ENCODE data around the gene PPM1B. TPM values are rescaled to one million over a fixed set of nuclear protein-coding genes. Genes with fewer than 3 reads are reported as not detected.
"Not testable (repeated sequence)": the region's sequence is repeated elsewhere in the genome, so short reads cannot be mapped to it uniquely, and the experiment has no call there.

The PPM1B gene
- total and polyA plus RNA-seq, 2 donors (not counting 1 experiment from before 2014, with no cell fraction given): 25.8 to 34.5 TPM

GRCh38 chr2:44246840-44247369, 78.2 kb downstream of the PPM1B start:
- no peaks in the 10 kb centered on the region for H3K36me3 ChIP-seq (ENCODE audit: control insufficient read depth, insufficient read depth, low read length)
- no peak overlapping the region for H3K4me3 ChIP-seq (replicated peaks in 1 of 4; ENCODE audit: control extremely low read depth in 1 of 4, insufficient read depth in 1 of 4, low read depth in 3 of 4, low read length in 4 of 4)
- H3K79me2 ChIP-seq (ENCODE audit: control insufficient read depth, insufficient read depth, low read length): no peaks in the 10 kb centered on the region
- H2AFZ ChIP-seq (ENCODE audit: low read length): no peak overlapping the region
- H4K20me1 ChIP-seq (ENCODE audit: control insufficient read depth, extremely low read depth, insufficient read depth, low read length): no peaks in the 10 kb centered on the region
- H3K9ac ChIP-seq (ENCODE audit: insufficient read depth, low read length): no peak overlapping the region
- no peak for TF ChIP-seq EZH2 (IDR thresholded peaks at IDR 0.05; ENCODE audit: low read length, missing control alignments)
- TF ChIP-seq, protein P1, sequence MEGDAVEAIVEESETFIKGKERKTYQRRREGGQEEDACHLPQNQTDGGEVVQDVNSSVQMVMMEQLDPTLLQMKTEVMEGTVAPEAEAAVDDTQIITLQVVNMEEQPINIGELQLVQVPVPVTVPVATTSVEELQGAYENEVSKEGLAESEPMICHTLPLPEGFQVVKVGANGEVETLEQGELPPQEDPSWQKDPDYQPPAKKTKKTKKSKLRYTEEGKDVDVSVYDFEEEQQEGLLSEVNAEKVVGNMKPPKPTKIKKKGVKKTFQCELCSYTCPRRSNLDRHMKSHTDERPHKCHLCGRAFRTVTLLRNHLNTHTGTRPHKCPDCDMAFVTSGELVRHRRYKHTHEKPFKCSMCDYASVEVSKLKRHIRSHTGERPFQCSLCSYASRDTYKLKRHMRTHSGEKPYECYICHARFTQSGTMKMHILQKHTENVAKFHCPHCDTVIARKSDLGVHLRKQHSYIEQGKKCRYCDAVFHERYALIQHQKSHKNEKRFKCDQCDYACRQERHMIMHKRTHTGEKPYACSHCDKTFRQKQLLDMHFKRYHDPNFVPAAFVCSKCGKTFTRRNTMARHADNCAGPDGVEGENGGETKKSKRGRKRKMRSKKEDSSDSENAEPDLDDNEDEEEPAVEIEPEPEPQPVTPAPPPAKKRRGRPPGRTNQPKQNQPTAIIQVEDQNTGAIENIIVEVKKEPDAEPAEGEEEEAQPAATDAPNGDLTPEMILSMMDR (conservative IDR thresholded peaks at IDR 0.05 in 1 of 2, IDR thresholded peaks at IDR 0.05 in 1 of 2; ENCODE audit: low read depth in 1 of 2, low read length in 2 of 2): no peak
- H3K27ac ChIP-seq (ENCODE audit: insufficient read depth, low read length): no peak overlapping the region
- H3K9me3 ChIP-seq (ENCODE audit: control insufficient read depth, insufficient read depth, low read depth, low read length): no peaks in the 10 kb centered on the region
- H3K27me3 ChIP-seq (ENCODE audit: control insufficient read depth, insufficient read depth, low read length): no peaks in the 10 kb centered on the region
- H3K4me2 ChIP-seq (ENCODE audit: extremely low read depth, insufficient read depth, low read length): no peak overlapping the region
- DNase-seq (ENCODE audit: low read depth in 2 of 2): no peak
- H3K4me1 ChIP-seq (ENCODE audit: control insufficient read depth, extremely low read depth, insufficient read depth, low read length): peaks cover 2% of the 10 kb centered on the region

- no peak for DNase-seq (ENCODE audit: low read depth in 2 of 2)
Observed at GRCh38 chr2:44247924-44248323, 79.2 kb downstream of the PPM1B start.

DNA sequence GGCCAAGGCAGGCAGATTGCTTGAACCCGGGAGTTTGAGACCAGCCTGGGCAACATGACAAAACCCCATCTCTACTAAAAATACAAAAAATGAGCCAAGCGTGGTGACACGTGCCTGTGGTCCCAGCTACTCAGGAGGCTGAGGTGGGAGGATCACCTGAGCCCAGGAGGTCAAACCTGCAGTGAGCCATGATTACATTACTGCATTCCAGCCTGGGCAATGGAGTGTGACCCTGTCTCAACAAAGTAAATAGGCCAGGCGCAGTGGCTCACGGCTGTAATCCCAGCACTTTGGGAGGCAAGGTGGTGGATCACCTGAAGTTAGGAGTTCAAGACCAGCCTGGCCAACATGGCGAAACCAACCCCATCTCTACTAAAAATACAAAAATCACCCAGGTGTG, 80.6 kb downstream of the PPM1B start:
- H4K20me1 ChIP-seq (ENCODE audit: control insufficient read depth, extremely low read depth, insufficient read depth, low read length); H2AFZ ChIP-seq (ENCODE audit: low read length); H3K4me2 ChIP-seq (ENCODE audit: extremely low read depth, insufficient read depth, low read length); H3K9ac ChIP-seq (ENCODE audit: insufficient read depth, low read length); H3K4me1 ChIP-seq (ENCODE audit: control insufficient read depth, extremely low read depth, insufficient read depth, low read length); H3K4me3 ChIP-seq (replicated peaks in 1 of 4; ENCODE audit: control extremely low read depth in 1 of 4, insufficient read depth in 1 of 4, low read depth in 3 of 4, low read length in 4 of 4); H3K27me3 ChIP-seq (ENCODE audit: control insufficient read depth, insufficient read depth, low read length); DNase-seq (ENCODE audit: low read depth in 2 of 2); H3K9me3 ChIP-seq (ENCODE audit: control insufficient read depth, insufficient read depth, low read depth, low read length); H3K27ac ChIP-seq (ENCODE audit: insufficient read depth, low read length); H3K36me3 ChIP-seq (ENCODE audit: control insufficient read depth, insufficient read depth, low read length); H3K79me2 ChIP-seq (ENCODE audit: control insufficient read depth, insufficient read depth, low read length): not testable (repeated sequence)

More at GRCh38 chr2:44247924-44248323, 79.2 kb downstream of the PPM1B start:
- Histone ChIP-seq H3K79me2 (ENCODE audit: control insufficient read depth, insufficient read depth, low read length) (no peaks in the 10 kb centered on the region), H3K9me3 (ENCODE audit: control insufficient read depth, insufficient read depth, low read depth, low read length) (no peaks in the 10 kb centered on the region), H4K20me1 (ENCODE audit: control insufficient read depth, extremely low read depth, insufficient read depth, low read length) (no peaks in the 10 kb centered on the region), H3K4me3 (replicated peaks in 1 of 4; ENCODE audit: control extremely low read depth in 1 of 4, insufficient read depth in 1 of 4, low read depth in 3 of 4, low read length in 4 of 4) (no peak overlapping the region), H3K9ac (ENCODE audit: insufficient read depth, low read length) (no peak overlapping the region), H3K4me2 (ENCODE audit: extremely low read depth, insufficient read depth, low read length) (no peak overlapping the region), H3K36me3 (ENCODE audit: control insufficient read depth, insufficient read depth, low read length) (no peaks in the 10 kb centered on the region), H3K27ac (ENCODE audit: insufficient read depth, low read length) (no peak overlapping the region), H3K27me3 (ENCODE audit: control insufficient read depth, insufficient read depth, low read length) (no peaks in the 10 kb centered on the region), H2AFZ (ENCODE audit: low read length) (no peak overlapping the region), H3K4me1 (ENCODE audit: control insufficient read depth, extremely low read depth, insufficient read depth, low read length) (peaks cover 2% of the 10 kb centered on the region)
- no peak for TF ChIP-seq EZH2 (IDR thresholded peaks at IDR 0.05; ENCODE audit: low read length, missing control alignments)
- TF ChIP-seq, protein P1 (conservative IDR thresholded peaks at IDR 0.05 in 1 of 2, IDR thresholded peaks at IDR 0.05 in 1 of 2; ENCODE audit: low read depth in 1 of 2, low read length in 2 of 2): no peak

Data from fibroblast of lung (primary cell).